Immature natural killer cell (primary cell): ENCODE data around the gene UBN1. TPM values are rescaled to one million over a fixed set of nuclear protein-coding genes. Genes with fewer than 3 reads are reported as not detected.
A peak's percentile ranks its signal among the peaks of the same experiment; 100 is the strongest.
"Not testable (repeated sequence)": the region's sequence is repeated elsewhere in the genome, so short reads cannot be mapped to it uniquely, and the experiment has no call there.

Experiments used
- DNase-seq, 3 donors: peaks; one replicate each; pipeline ENCODE4 v3.0.0; 2022; ENCODE audit warnings: mixed read lengths in 1 of 3
- H3K27ac Mint-ChIP-seq, 6 donors: one replicate each; pipeline ENCODE4 v1.8.0; 2020; ENCODE audit warnings: mixed read lengths in 6 of 6, mild to moderate bottlenecking in 5 of 6, inconsistent platforms in 4 of 6, moderate library complexity in 3 of 6
- H3K27me3 Mint-ChIP-seq, 3 donors: one replicate each; pipeline ENCODE4 v1.8.0; 2020 to 2021; ENCODE audit warnings: low read depth in 3 of 3, mild to moderate bottlenecking in 3 of 3, mixed read lengths in 3 of 3, moderate library complexity in 3 of 3, inconsistent platforms in 1 of 3
- H3K36me3 Mint-ChIP-seq, 3 donors: one replicate each; pipeline ENCODE4 v1.8.0; 2020; ENCODE audit warnings: mixed read lengths in 3 of 3, inconsistent platforms in 2 of 3, mild to moderate bottlenecking in 2 of 3
- H3K4me1 Mint-ChIP-seq, 2 donors: one replicate each; pipeline ENCODE4 v1.8.0; 2020; ENCODE audit warnings: inconsistent platforms in 2 of 2, mild to moderate bottlenecking in 2 of 2, mixed read lengths in 2 of 2, moderate library complexity in 1 of 2
- H3K4me3 Mint-ChIP-seq, 5 donors: one replicate each; pipeline ENCODE4 v1.8.0; 2020; ENCODE audit warnings: mild to moderate bottlenecking in 5 of 5, mixed read lengths in 5 of 5, inconsistent platforms in 3 of 5, moderate library complexity in 3 of 5
- H3K9me3 Mint-ChIP-seq, 6 donors: one replicate each; pipeline ENCODE4 v1.8.0; 2020; ENCODE audit warnings: mild to moderate bottlenecking in 6 of 6, mixed read lengths in 6 of 6, inconsistent platforms in 4 of 6, moderate library complexity in 3 of 6
- polyA plus RNA-seq, 3 donors: library from polyadenylated mRNA; unstranded; fragments of 300-500 nt; fragmentation: Illumina TruSeq; gene quantifications; one replicate each; pipeline ENCODE4 v1.2.3, GENCODE V29; 2021

Gene UBN1
- polyA plus RNA-seq, 3 donors from 2014 or later = 2.8 to 30.7 (median 13.9) TPM

- Mint-ChIP-seq H3K9me3 (no peaks in the 10 kb centered on the region), H3K36me3 (peaks cover 10 to 26% (median 15%) of the 10 kb centered on the region in 3 donors), H3K27ac (peak overlapping the region in 2 of 6 donors; percentile 14 to 25), H3K27me3 (peaks cover 0 to 1% (median 0%) of the 10 kb centered on the region in 3 donors), H3K4me1 (peaks cover 0 to 4% of the 10 kb centered on the region in 2 donors), H3K4me3 (no peak overlapping the region)
- no peak for DNase-seq
These were observed 41.3 kb downstream of the UBN1 start for GRCh38 chr16:4888428-4889135.

DNA sequence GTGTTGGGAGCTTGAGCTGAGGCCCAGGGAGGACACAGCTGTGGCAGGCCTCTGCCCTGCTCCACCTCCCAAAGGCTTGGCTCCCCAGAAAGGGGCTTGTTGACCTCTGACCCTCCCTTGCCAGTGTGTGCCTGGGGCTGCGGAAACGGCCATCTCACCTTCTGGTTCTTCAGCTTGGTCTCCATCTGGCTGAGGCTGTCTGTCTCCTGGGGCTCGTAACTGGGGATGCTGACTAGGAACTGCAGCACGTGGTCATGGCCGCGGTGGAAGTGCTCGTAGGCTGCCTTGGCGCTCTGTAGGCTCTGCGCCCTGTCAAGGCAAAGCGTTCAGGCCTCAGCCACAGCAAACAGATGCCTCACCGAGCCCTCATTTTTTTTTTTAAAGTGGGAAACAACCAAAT is 42.7 kb downstream of the UBN1 start:
- Mint-ChIP-seq H3K36me3 (peaks cover 3 to 14% (median 7%) of the 10 kb centered on the region in 3 donors), H3K4me3 (no peak overlapping the region), H3K9me3 (no peaks in the 10 kb centered on the region), H3K27me3 (peaks cover 0 to 1% (median 0%) of the 10 kb centered on the region in 3 donors), H3K27ac (no peak overlapping the region), H3K4me1 (peaks cover 0 to 4% of the 10 kb centered on the region in 2 donors)
- DNase-seq = no peak

DNA sequence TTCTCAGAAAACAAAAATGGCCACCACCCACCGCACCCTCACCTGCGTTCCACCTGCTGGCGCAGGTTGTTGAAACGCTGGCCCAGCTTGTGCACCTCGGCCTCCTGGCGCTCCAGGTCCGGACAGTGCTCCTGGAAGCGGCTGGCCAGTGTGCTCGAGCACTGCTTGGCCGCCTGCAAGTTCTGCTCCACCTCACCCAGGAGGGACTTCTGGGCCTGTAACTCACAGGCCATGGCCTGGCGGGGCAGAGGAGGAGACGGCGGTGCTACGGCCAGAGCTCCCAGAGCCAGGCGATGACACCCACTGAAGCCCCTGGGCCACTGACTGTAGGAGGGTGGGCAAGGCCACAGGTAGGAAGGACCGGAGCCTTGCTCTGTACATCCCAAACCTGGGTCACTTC is 43.4 kb downstream of the UBN1 start:
- Mint-ChIP-seq H3K9me3 (no peaks in the 10 kb centered on the region), H3K4me1 (peaks cover 0 to 4% of the 10 kb centered on the region in 2 donors), H3K36me3 (peaks cover 0 to 9% (median 3%) of the 10 kb centered on the region in 3 donors), H3K27me3 (peaks cover 0 to 1% (median 0%) of the 10 kb centered on the region in 3 donors), H3K4me3 (no peak overlapping the region), H3K27ac (peak overlapping the region in 1 of 6 donors; percentile 30)
- no peak for DNase-seq

GRCh38 chr16:4891097-4891885 is 44.0 kb downstream of the UBN1 start:
- Mint-ChIP-seq H3K4me3 (no peak overlapping the region), H3K27me3 (peaks cover 0 to 3% (median 1%) of the 10 kb centered on the region in 3 donors), H3K9me3 (no peaks in the 10 kb centered on the region), H3K4me1 (peaks cover 0 to 2% of the 10 kb centered on the region in 2 donors), H3K36me3 (peaks cover 0 to 3% (median 0%) of the 10 kb centered on the region in 3 donors), H3K27ac (peak overlapping the region in 1 of 6 donors; percentile 30)
- no peak for DNase-seq

DNA sequence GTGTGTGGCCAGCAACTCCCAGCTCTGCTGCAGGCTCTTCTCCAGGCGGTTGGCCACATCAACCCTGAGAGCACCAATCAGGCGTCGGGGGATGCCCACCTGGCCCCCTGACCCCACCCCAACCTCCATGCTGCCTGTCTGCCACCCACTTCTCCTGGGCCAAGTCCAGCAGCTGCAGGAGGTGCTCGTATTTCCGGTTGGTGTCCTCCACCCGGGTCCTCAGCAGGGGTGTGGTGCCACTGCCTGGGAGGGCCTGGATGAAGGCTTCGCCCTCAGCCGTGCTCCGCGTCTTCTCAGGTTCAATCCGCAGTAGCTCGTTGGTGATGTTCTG is 44.6 kb downstream of the UBN1 start:
- Mint-ChIP-seq H3K27ac (no peak overlapping the region), H3K27me3 (peaks cover 0 to 4% (median 1%) of the 10 kb centered on the region in 3 donors), H3K4me1 (peaks cover 0 to 2% of the 10 kb centered on the region in 2 donors), H3K4me3 (no peak overlapping the region), H3K9me3 (no peaks in the 10 kb centered on the region), H3K36me3 (no peaks in the 10 kb centered on the region)
- no peak for DNase-seq

GRCh38 chr16:4892361-4893102 is 45.3 kb downstream of the UBN1 start:
- Mint-ChIP-seq H3K4me3 (no peak overlapping the region), H3K27me3 (peaks cover 0 to 4% (median 1%) of the 10 kb centered on the region in 3 donors), H3K4me1 (peaks cover 0 to 2% of the 10 kb centered on the region in 2 donors), H3K27ac (no peak overlapping the region), H3K9me3 (no peaks in the 10 kb centered on the region), H3K36me3 (no peaks in the 10 kb centered on the region)
- no peak for DNase-seq

DNA sequence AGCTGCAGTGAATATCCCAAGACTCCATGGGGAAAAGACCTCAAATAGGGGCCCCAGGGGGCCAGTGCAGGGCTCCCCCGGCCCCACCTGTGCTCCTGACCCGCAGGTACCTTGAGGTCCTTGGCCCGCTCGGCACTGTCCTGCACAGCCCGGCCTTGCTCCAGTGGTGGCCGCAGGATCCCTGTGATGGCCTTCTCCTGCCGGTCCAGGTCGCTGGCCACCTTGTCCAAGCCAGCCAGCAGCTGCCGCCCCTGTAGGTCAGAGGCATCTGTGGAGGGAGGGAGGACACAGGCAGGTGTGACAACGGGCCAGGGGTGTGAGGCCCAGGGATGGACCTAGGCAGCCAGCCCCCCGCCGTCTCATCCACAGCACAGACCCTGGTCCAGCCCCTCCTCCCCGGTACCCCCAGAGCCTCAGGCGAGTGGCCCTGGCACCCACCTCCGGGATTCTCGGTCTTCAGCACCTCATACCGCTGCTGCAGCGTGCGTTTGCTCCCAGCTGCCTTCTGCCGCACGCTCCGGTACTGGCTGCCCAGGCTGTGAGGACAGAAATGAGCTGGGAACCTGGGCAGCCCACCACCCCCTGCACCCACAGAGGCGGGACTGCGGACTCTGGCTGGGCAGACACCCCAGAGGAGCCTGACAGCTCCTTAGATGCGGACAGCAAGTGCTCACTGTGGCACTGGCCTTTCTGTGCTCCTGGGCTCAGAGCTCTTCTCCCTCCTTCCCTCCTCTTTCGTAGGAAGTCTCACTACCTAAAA is 46.0 kb downstream of the UBN1 start:
- H3K27me3 Mint-ChIP-seq = peaks cover 0 to 6% (median 2%) of the 10 kb centered on the region in 3 donors
- peaks cover 0 to 2% of the 10 kb centered on the region in 2 donors for H3K4me1 Mint-ChIP-seq
- no peak for DNase-seq
- H3K9me3 Mint-ChIP-seq = no peaks in the 10 kb centered on the region
- H3K27ac Mint-ChIP-seq = no peak overlapping the region
- no peaks in the 10 kb centered on the region for H3K36me3 Mint-ChIP-seq
- H3K4me3 Mint-ChIP-seq = no peak overlapping the region

DNA sequence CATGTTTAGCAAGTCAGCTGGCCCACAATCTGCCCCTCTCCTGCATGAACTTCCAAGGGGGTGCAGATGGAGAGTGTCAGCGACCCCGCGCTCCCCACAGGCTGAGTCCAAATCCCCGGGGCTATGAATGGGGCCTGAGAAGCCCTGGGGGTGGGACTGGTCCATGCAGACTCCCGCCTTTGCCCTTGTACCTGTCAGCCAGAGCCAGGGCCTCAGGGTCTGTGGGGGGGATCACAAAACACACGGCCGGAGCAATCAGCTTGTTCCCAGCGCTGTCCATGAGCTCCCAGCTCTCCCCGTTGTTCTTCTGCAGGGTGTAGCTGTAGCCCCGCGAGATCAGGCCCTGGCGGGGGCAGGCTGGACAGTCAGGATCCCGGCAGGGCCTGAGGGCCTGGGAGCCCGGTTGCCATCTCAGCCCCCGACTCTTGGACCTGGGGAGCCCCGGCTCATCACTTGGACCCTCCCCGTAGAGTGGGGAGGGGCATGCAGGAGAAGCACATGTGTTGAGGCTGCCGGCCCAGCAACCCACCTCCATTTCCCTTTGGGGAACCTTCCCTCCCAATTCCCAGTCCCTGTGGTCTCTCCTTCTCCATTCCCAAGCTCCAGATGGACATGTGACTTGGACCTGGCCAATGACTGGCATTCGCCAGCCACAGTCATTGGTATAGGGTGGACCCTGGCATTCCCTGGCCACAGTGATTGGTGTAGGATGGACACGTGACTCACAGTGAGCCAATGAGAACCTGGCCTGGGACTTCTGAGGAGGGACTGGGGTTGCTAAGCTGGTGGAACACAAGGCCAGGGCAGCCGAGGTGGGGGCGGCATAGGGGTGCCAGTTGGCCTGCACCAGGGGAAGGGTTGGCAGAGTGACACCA is 47.2 kb downstream of the UBN1 start:
- Mint-ChIP-seq H3K4me1 (peaks cover 0 to 2% of the 10 kb centered on the region in 2 donors), H3K27me3 (peaks cover 0 to 8% (median 2%) of the 10 kb centered on the region in 3 donors), H3K4me3 (no peak overlapping the region), H3K27ac (no peak overlapping the region), H3K36me3 (no peaks in the 10 kb centered on the region), H3K9me3 (no peaks in the 10 kb centered on the region)
- no peak for DNase-seq

GRCh38 chr16:4895366-4895765 is 48.1 kb downstream of the UBN1 start:
- no peak for DNase-seq
- H3K27me3 Mint-ChIP-seq = peaks cover 0 to 8% (median 2%) of the 10 kb centered on the region in 3 donors
- H3K36me3 Mint-ChIP-seq = no peaks in the 10 kb centered on the region
- no peak overlapping the region for H3K27ac Mint-ChIP-seq
- no peak overlapping the region for H3K4me3 Mint-ChIP-seq
- peaks cover 0 to 2% of the 10 kb centered on the region in 2 donors for H3K4me1 Mint-ChIP-seq
- no peaks in the 10 kb centered on the region for H3K9me3 Mint-ChIP-seq

GRCh38 chr16:4896761-4897160 is 49.5 kb downstream of the UBN1 start:
- not testable (repeated sequence) for H3K4me1 Mint-ChIP-seq, H3K27me3 Mint-ChIP-seq, H3K36me3 Mint-ChIP-seq, H3K9me3 Mint-ChIP-seq, H3K27ac Mint-ChIP-seq, H3K4me3 Mint-ChIP-seq, DNase-seq

- DNase-seq = no peak
- Mint-ChIP-seq H3K27me3 (peaks cover 0 to 8% (median 3%) of the 10 kb centered on the region in 3 donors), H3K9me3 (no peaks in the 10 kb centered on the region), H3K27ac (no peak overlapping the region), H3K4me3 (no peak overlapping the region), H3K4me1 (peaks cover 0 to 2% of the 10 kb centered on the region in 2 donors), H3K36me3 (no peaks in the 10 kb centered on the region)
These were observed 50.0 kb downstream of the UBN1 start for GRCh38 chr16:4897328-4897727.

DNA sequence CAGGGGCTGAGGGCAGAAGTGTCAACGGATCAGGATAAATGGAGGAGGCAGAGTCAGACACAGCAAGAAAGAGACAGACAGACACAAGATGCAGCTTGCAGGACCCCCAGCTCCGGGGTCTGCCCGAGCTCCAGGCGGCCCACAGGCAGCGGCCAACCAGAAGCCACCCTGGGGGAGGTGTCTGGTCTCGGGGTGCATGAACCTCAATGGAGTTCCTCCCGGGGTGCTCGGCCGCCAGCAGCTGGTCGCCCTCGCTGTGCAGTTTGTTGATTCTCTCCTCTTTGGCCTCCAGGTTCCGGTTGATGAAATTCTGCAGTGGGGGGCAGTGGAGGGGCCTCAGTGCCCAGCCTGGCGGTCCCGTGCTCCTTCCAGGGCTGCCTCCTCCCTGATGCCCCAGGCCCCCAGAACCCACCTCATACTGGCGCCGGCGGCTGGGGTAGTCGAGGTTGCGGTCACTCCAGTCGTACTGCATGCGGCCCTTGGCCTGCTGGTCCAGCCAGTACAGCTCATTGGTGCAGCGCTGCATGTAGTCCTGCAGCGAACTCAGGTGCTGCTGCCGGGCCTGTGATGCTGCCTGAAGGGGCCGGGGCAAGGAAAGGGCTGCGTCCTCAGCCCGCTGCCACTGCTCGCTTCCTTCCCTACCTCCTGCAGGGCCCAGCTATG is 51.7 kb downstream of the UBN1 start:
- no peaks in the 10 kb centered on the region for H3K4me1 Mint-ChIP-seq
- no peak for DNase-seq

More for the DNA sequence above, 51.7 kb downstream of the UBN1 start:
- no peaks in the 10 kb centered on the region for H3K9me3 Mint-ChIP-seq
- no peak overlapping the region for H3K4me3 Mint-ChIP-seq
- no peak overlapping the region for H3K27ac Mint-ChIP-seq
- H3K27me3 Mint-ChIP-seq = peaks cover 0 to 10% (median 5%) of the 10 kb centered on the region in 3 donors
- H3K36me3 Mint-ChIP-seq = no peaks in the 10 kb centered on the region
